H9 (cell line): ENCODE data around the gene CHTF8. TPM values are rescaled to one million over a fixed set of nuclear protein-coding genes. Genes with fewer than 3 reads are reported as not detected.
"Not testable (repeated sequence)": the region's sequence is repeated elsewhere in the genome, so short reads cannot be mapped to it uniquely, and the experiment has no call there.

Experiments
- DNase-seq: peaks from one replicate; pipeline ENCODE4 v3.0.0-alpha.2; 2017
- H2AFZ ChIP-seq: one replicate; pipeline ENCODE4 v1.6.1; 2013; ENCODE audit warnings: mild to moderate bottlenecking, low read length, control low read depth, moderate library complexity
- H2AK5ac ChIP-seq: 2 replicates; pipeline ENCODE4 v1.6.1; 2013; ENCODE audit warnings: low read length, control low read depth, mixed read lengths; ENCODE audit not compliant: insufficient read length
- H2BK120ac ChIP-seq: one replicate; pipeline ENCODE4 v1.6.1; 2013; ENCODE audit warnings: low read depth, mild to moderate bottlenecking, low read length, control low read depth, inconsistent platforms; ENCODE audit not compliant: poor library complexity, severe bottlenecking
- H2BK12ac ChIP-seq: 2 replicates; pipeline ENCODE4 v1.6.1; 2013; ENCODE audit warnings: low read length, control low read depth, mixed read lengths, low read depth; ENCODE audit not compliant: insufficient read length
- H2BK15ac ChIP-seq: 2 replicates; pipeline ENCODE4 v1.6.1; 2013; ENCODE audit warnings: low read depth, low read length, control low read depth
- H2BK20ac ChIP-seq: one replicate; pipeline ENCODE4 v1.6.1; 2013; ENCODE audit warnings: low read depth, mild to moderate bottlenecking, low read length, control low read depth, inconsistent platforms; ENCODE audit not compliant: poor library complexity, severe bottlenecking
- H2BK5ac ChIP-seq: 2 replicates; pipeline ENCODE4 v1.6.1; 2013; ENCODE audit warnings: low read length, control low read depth, mixed read lengths; ENCODE audit not compliant: insufficient read length
- H3K14ac ChIP-seq: 2 replicates; pipeline ENCODE4 v1.6.1; 2013; ENCODE audit warnings: low read length, control low read depth; ENCODE audit not compliant: insufficient read depth
- H3K18ac ChIP-seq: 2 replicates; pipeline ENCODE4 v1.6.1; 2013; ENCODE audit warnings: low read depth, mild to moderate bottlenecking, mixed read lengths, low read length, control low read depth; ENCODE audit not compliant: insufficient read length
- H3K23ac ChIP-seq: 2 replicates; pipeline ENCODE4 v1.6.1; 2013; ENCODE audit warnings: low read length, control low read depth, mixed read lengths, low read depth; ENCODE audit not compliant: insufficient read length
- H3K23me2 ChIP-seq: 2 replicates; pipeline ENCODE4 v1.6.1; 2013; ENCODE audit warnings: low read depth, mild to moderate bottlenecking, mixed read lengths, low read length, control low read depth; ENCODE audit not compliant: insufficient read length, poor library complexity, severe bottlenecking
- H3K27ac ChIP-seq: 2 replicates; pipeline ENCODE4 v1.5.1; 2013; ENCODE audit warnings: low read length, control low read depth, mixed read lengths, low read depth; ENCODE audit not compliant: insufficient read length
- H3K27me3 ChIP-seq: 2 replicates; pipeline ENCODE4 v1.6.1; 2013; ENCODE audit warnings: low read length, control low read depth, inconsistent platforms; ENCODE audit not compliant: insufficient read depth
- H3K4ac ChIP-seq: 2 replicates; pipeline ENCODE4 v1.6.1; 2013; ENCODE audit warnings: low read depth, mild to moderate bottlenecking, control low read depth, inconsistent platforms, low read length, moderate library complexity
- H3K4me1 ChIP-seq: 2 replicates; pipeline ENCODE4 v1.6.1; 2013; ENCODE audit warnings: low read length, control low read depth, inconsistent platforms; ENCODE audit not compliant: insufficient read depth
- H3K4me2 ChIP-seq: 2 replicates; pipeline ENCODE4 v1.6.1; 2013; ENCODE audit warnings: low read length, control low read depth, mixed read lengths; ENCODE audit not compliant: insufficient read length, insufficient read depth
- H3K56ac ChIP-seq: 2 replicates; pipeline ENCODE4 v1.6.1; 2013; ENCODE audit warnings: low read depth, mild to moderate bottlenecking, mixed read lengths, low read length, control low read depth; ENCODE audit not compliant: insufficient read length
- H3K79me1 ChIP-seq: 2 replicates; pipeline ENCODE4 v1.6.1; 2013; ENCODE audit warnings: low read depth, mild to moderate bottlenecking, moderate library complexity, low read length, control low read depth, inconsistent platforms; ENCODE audit not compliant: insufficient read depth, poor library complexity, severe bottlenecking
- H3K79me2 ChIP-seq: 2 replicates; pipeline ENCODE4 v1.6.1; 2013; ENCODE audit warnings: low read length, control low read depth, inconsistent platforms; ENCODE audit not compliant: insufficient read depth
- H3K9ac ChIP-seq: 2 replicates; pipeline ENCODE4 v1.6.1; 2013; ENCODE audit warnings: low read length, control low read depth, mixed read lengths; ENCODE audit not compliant: insufficient read length; ENCODE audit errors: extremely low read depth
- H3K9me3 ChIP-seq: one replicate; pipeline ENCODE4 v1.6.1; 2013; ENCODE audit warnings: low read depth, low read length, inconsistent platforms; ENCODE audit not compliant: control insufficient read depth
- H3T11ph ChIP-seq: one replicate; pipeline ENCODE4 v1.6.1; 2013; ENCODE audit warnings: mild to moderate bottlenecking, low read length, control low read depth, inconsistent platforms
- H4K20me1 ChIP-seq: one replicate; pipeline ENCODE4 v1.6.1; 2013; ENCODE audit not compliant: control insufficient read depth, insufficient read length, insufficient read depth
- H4K5ac ChIP-seq: 2 replicates; pipeline ENCODE4 v1.6.1; 2013; ENCODE audit warnings: low read depth, mild to moderate bottlenecking, mixed read lengths, low read length, control low read depth; ENCODE audit not compliant: insufficient read length
- H4K8ac ChIP-seq: replicated peaks from 2 replicates; pipeline ENCODE4 v1.6.1; 2013; ENCODE audit warnings: low read length, control low read depth, mixed read lengths, low read depth; ENCODE audit not compliant: insufficient read length
- H4K91ac ChIP-seq: 2 replicates; pipeline ENCODE4 v1.6.1; 2013; ENCODE audit warnings: low read depth, mild to moderate bottlenecking, moderate library complexity, mixed read lengths, low read length, control low read depth; ENCODE audit not compliant: insufficient read length
- H3K27ac Mint-ChIP-seq, 3 experiments: 2 replicates in 2 of 3; 3 replicates in 1 of 3; pipeline ENCODE4 v1.8.0; 2020 to 2021; ENCODE audit warnings: mixed read lengths in 3 of 3, mild to moderate bottlenecking in 1 of 3, moderate library complexity in 1 of 3
- H3K27me3 Mint-ChIP-seq: 2 replicates; pipeline ENCODE4 v1.8.0; 2021; ENCODE audit warnings: low read depth, mild to moderate bottlenecking, moderate library complexity, mixed read lengths
- H3K36me3 Mint-ChIP-seq, 3 experiments: 2 replicates in 2 of 3; 3 replicates in 1 of 3; pipeline ENCODE4 v1.8.0; 2020 to 2021; ENCODE audit warnings: low read depth in 3 of 3, mixed read lengths in 3 of 3; ENCODE audit not compliant: insufficient read depth in 1 of 3
- H3K4me1 Mint-ChIP-seq, 2 experiments: 2 replicates each; pipeline ENCODE4 v1.8.0; 2020; ENCODE audit warnings: mixed read lengths in 2 of 2
- H3K4me3 Mint-ChIP-seq, 2 experiments: 2 replicates in 1 of 2; 3 replicates in 1 of 2; pipeline ENCODE4 v1.8.0; 2020 to 2021; ENCODE audit warnings: mild to moderate bottlenecking in 2 of 2, mixed read lengths in 2 of 2, moderate library complexity in 1 of 2
- H3K9me3 Mint-ChIP-seq, 2 experiments: 2 replicates in 1 of 2; 3 replicates in 1 of 2; pipeline ENCODE4 v1.8.0; 2020; ENCODE audit warnings: mild to moderate bottlenecking in 2 of 2, mixed read lengths in 2 of 2, moderate library complexity in 1 of 2
- WGBS: extraction: QIAGEN DNeasy Blood & Tissue Kit; methylation state at CpG from one replicate; pipeline ENCODE4 v1.1.7; 2013; ENCODE audit warnings: missing lambda C conversion rate, low lambda C conversion rate, mixed read lengths; ENCODE audit not compliant: insufficient read length; ENCODE audit errors: extremely low coverage; 5-methylcytosine and 5-hydroxymethylcytosine counted together
- total RNA-seq: library from RNA; stranded (reverse); gene quantifications from 2 replicates; pipeline ENCODE4 v1.2.1, GENCODE V29; 2021

Gene CHTF8
- total RNA-seq, 1 experiment from 2014 or later: 168 TPM

- H3K4me2 ChIP-seq, H3K9me3 Mint-ChIP-seq, H3T11ph ChIP-seq, H3K18ac ChIP-seq, H3K4me1 ChIP-seq, H4K8ac ChIP-seq, H2BK5ac ChIP-seq, H3K9ac ChIP-seq, H3K27ac ChIP-seq, H2AK5ac ChIP-seq, H2BK15ac ChIP-seq, H3K27ac Mint-ChIP-seq, H4K5ac ChIP-seq, H3K27me3 ChIP-seq, DNase-seq, H3K27me3 Mint-ChIP-seq, H2BK20ac ChIP-seq, H3K4me1 Mint-ChIP-seq, H3K23ac ChIP-seq, H3K9me3 ChIP-seq, H2BK120ac ChIP-seq, H3K79me2 ChIP-seq, H4K91ac ChIP-seq, H3K79me1 ChIP-seq, H2BK12ac ChIP-seq, H3K14ac ChIP-seq, H4K20me1 ChIP-seq, H3K4me3 Mint-ChIP-seq, H3K23me2 ChIP-seq, H2AFZ ChIP-seq, H3K56ac ChIP-seq, H3K4ac ChIP-seq: not testable (repeated sequence)
- peaks cover 24 to 46% (median 40%) of the 10 kb centered on the region in 3 experiments for H3K36me3 Mint-ChIP-seq
- WGBS: no CpG with 5 or more reads among the region's 8 CpGs
Measured at GRCh38 chr16:69124406-69124805, 8.0 kb downstream of the CHTF8 start.
